ENCODE data around the gene GHR.
"Not testable (repeated sequence)": the region's sequence is repeated elsewhere in the genome, so short reads cannot be mapped to it uniquely, and the experiment has no call there.

Gene GHR

GRCh38 chr5:42572313-42572712, 149.1 kb downstream of the GHR start:
- DNase-seq: no peak

DNA sequence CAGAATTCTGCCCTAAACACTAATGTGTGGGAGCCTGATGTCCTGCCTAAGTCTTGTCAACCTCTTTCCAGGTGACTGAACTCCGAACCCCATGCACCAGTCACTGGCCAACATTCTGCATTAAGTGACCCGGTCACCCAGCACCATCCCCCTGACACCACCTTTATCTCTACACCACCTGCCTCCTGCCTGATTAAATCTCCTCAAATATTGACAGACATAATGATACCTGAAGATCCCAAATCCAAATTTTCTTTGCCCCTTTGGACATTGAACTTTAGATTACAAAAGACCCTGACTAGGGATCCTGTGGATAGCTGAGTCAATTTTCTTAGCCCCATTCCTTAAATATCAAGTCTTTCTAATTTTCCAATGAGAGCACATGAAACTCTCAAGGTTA, 150.1 kb downstream of the GHR start:
- no peak for DNase-seq

DNA sequence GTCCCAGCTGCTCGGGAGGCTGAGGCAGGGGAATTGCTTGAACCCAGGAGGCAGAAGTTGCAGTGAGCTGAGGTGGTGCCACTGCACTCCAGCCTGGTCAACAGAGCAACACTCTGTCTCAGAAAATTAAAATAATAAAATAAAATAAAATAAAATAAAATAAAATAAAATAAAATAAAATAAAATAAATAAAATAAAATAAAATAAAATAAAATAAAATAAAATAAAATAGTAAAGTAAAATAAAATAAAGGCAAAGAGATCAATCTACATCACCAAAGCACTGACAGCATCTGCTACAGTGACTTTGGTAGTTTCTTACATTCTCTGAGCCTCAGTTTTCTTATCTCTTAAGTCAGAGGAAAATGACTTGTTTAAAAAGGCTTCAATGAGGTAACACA, 152.7 kb downstream of the GHR start:
- DNase-seq: not testable (repeated sequence)

GRCh38 chr5:42578901-42579300, 155.7 kb downstream of the GHR start:
- DNase-seq: not testable (repeated sequence)

GRCh38 chr5:42579320-42579719, 156.1 kb downstream of the GHR start:
- no peak for DNase-seq

DNA sequence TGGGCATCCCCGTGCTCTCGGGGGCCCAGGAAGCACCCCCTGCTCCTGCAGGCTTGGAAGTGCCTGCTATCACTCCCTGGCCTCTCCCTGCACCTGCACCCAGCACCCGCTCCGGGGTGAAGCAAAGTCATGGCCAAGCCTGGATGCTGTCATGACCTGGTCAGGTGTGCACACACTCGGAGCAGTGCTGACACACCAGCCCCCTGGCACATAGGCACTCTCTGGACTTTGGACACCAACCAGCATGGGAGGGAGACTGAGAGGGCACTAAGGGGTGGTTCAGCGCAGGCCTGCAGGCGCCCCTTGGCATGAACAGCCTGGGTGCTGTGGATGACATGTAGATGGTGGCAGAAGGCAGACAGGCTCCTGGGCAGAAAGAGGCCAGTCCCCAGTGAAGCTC, 158.6 kb downstream of the GHR start:
- DNase-seq: no peak

GRCh38 chr5:42582723-42583122, 159.5 kb downstream of the GHR start:
- DNase-seq: no peak

- peak; percentile 58 for DNase-seq
Observed at GRCh38 chr5:42583322-42583721, 160.1 kb downstream of the GHR start.

GRCh38 chr5:42586625-42587024, 163.4 kb downstream of the GHR start:
- peak; percentile 2 for DNase-seq

DNA sequence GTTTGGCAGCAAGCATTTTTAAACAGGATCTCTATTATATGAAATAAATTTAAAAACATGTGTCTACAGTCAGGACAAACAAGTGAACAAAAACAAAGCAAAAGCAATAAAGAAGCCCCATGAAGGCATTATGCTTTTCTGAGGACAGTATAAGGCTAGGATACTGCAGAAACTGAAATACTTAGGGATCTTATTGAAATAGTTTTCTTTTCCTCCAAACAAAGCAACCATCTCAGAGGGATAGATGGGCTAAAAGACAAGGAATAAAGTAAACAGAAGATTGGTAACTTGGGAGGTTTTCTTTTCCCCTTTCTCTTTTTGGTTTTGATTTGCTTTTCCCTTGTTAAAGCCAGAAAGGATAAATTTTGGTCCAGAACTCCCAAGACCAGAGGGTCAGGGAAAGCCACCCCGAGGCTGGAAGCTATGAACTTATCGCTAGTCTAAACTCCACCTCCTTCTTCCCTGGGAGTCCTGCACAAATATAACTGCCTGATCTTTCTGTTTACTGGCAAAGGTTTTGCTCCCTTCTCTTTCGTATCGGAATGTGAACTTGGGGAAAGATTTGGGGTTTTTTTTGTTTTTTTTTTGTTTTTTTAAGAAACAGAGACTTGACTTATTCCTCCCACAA, 164.0 kb downstream of the GHR start:
- DNase-seq: no peak

GRCh38 chr5:42590566-42590965, 167.3 kb downstream of the GHR start:
- no peak for DNase-seq

GRCh38 chr5:42591015-42591414, 167.8 kb downstream of the GHR start:
- peak; percentile 20 for DNase-seq

GRCh38 chr5:42592401-42593140, 169.3 kb downstream of the GHR start:
- no peak for DNase-seq

DNA sequence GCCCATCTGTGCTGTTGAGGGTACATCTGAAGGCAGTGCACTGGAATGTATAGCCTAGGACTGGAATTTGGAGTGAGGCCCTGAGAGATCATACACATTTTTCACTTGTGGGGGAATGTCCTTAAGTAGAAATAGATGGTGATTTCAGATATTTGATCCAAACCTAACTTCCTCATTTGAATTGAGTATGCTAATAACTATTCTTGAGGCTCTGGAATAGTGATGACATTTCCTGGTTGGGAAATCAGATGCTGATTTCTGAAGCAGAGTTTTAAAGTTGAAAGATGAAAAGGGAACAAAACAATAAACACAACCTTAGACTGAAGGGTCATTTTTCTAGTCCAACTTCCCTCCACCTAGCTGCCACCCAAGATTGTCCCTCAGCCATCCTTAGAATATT, 170.4 kb downstream of the GHR start:
- DNase-seq: no peak

DNA sequence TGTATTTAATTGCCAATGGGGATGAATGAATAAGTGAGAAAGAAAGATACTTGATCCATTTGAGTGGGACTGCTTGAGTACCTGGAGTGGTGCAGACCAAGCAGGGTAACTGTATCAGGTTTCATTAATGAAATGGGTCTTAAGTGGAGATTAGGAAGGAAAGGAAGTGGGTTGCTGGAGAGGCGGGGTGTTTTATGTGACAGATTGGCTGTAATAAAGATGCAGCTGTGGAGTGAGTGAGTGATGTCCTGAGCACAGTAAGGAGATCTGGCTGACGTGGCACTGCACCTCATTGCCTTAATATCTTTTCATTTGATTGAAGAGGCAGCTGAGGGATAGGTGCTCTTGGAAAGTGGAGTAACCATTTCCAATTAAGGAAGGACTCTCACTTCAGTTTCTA, 172.4 kb downstream of the GHR start:
- DNase-seq: no peak

- DNase-seq: no peak
Observed at GRCh38 chr5:42596817-42597216, 173.6 kb downstream of the GHR start.

GRCh38 chr5:42597318-42597937, 174.2 kb downstream of the GHR start:
- no peak for DNase-seq

GRCh38 chr5:42598311-42598710, 175.1 kb downstream of the GHR start:
- DNase-seq: no peak

DNA sequence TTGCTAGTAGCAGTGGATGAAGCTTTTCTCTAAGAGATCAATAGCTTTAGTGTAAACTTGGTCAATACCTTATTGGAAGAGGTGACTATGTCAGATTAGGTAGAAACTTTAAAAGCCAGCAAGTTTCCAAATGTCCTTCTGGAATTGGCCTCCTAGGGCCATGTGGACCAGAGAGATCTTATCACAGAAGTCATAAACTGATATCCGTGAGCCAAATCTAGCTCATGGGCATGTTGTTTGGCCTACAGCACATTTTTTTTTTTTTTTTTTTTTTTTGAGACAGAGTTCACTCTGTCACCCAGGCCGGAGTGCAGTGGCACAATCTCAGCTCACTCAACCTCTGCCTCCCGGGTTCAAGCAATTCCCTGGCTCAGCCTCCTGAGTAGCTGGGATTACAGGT, 175.9 kb downstream of the GHR start:
- DNase-seq: no peak

DNA sequence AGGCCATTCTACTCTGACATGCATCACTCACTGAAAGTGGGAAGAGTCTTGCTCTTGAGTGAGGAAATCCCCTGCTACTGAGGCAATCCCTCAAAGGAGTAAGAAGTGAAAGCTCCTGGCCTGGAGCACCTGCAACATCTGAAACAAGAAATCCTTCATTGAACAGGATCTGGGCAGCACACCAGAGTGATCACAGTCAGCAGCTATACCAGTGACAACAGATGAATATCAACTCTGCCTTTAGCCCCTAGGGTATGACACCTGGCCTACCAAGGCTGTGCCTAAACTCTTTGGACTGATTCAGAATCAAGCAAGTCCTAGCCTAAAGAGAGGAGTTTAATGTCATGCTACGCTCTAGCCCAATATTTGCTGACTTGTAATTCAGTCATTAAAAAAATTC, 177.2 kb downstream of the GHR start:
- no peak for DNase-seq

- no peak for DNase-seq
Observed at GRCh38 chr5:42604171-42604711, 181.0 kb downstream of the GHR start.

DNA sequence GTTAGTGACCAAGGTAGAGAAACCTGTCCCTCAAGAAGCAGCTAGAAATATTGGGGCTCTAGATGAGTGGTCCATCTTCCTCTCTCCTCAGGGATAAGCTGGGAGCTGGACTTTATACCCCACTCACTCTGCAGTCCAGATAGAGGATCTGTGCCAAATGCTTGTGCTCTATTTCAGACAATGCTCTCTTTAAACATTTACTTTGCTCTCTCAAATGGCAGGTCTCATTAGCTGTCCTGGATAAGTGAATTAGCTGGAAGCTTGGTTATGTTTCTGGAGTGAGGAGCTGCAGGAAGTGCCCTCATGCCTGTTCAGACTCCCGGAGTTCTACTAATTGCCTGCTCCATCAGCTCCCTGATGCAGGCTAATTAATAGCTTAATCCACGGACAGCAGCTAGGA, 182.3 kb downstream of the GHR start:
- no peak for DNase-seq

DNA sequence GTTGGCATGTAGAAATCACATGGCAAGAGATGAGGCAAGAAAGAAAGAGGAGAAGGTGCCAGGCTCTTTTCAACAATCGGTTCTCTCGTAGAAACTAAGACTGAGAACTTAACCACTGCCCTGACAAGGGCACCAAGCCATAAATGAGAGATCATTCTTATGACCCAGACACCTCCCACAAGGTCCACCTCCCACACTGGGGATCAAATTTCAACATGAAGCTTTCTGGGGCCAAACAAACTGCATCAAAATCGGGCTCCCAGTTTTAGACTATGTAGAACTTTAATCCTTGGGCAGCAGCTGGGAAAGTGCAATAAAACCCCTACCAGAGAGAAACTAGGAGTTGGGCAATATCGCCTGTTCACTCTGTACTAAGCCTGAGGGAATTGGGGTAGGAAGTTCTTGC, 183.2 kb downstream of the GHR start:
- DNase-seq: no peak

DNA sequence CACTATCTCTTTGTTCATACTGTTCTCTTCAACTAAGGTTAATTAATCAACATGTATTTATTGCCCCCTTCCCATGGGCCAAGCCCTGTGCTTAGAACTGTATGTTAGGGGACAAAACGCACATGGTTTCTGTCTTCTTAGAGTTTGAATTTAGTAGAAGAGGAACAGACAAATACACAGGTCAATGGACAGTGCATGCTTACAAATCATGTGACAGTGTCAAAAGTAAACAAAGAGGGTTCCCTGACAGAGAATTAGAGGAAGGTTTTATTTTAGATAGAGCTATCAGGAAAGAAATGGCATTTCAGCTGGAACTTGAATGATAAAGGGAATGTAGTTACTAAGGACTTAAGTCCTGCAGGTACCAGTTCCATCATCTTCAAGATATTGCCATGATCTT, 188.2 kb downstream of the GHR start:
- no peak for DNase-seq
